Measurements from ENCODE around the gene HEMGN.

HEMGN gene

DNA sequence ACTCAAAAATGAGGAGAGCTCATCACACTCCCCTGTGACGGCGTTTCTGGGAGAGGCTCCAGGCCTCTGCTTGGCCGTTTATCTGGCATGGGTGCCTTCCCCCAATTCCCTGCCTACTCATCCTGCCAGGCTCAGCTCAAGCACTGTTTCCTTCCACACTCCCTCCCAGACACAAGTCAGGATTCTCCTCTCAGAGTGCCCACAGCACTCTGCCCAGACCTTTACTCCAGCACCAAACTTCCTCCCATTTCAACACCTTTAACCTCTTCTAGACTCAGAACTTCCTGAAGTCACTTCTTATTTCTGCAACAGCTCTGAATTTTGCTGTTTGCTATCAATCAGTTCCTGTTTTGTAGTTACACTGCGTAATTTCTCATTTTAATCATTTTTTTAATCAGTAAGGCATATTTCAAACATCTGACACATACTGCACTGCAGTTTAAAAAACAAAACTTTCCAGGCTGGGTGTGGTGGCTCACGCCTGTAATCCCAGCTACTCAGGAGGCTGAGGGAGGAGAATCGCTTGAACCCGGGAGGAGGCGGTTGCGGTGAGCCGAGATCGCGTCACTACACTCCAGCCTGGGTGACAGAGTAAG, 31.6 kb downstream of the HEMGN start:
- Histone ChIP-seq H2BK15ac (ENCODE audit: low read length) (no peak overlapping the region), H3K4ac (ENCODE audit: low read length) (no peak overlapping the region), H3K27me3 (ENCODE audit: control insufficient read depth in 3 of 3, insufficient read depth in 3 of 3, low read depth in 1 of 3, low read length in 3 of 3) (no peaks in the 10 kb centered on the region), H3K9me3 (replicated peaks in 1 of 2; ENCODE audit: control insufficient read depth in 2 of 2, insufficient read depth in 1 of 2, low read depth in 1 of 2, low read length in 2 of 2) (no peaks in the 10 kb centered on the region), H3K27ac (replicated peaks; ENCODE audit: low read length) (no peak overlapping the region), H3K23ac (ENCODE audit: low read depth, low read length, poor library complexity) (no peak overlapping the region), H3K9ac (ENCODE audit: low read depth, low read length, poor library complexity) (no peak overlapping the region), H3K4me3 (ENCODE audit: low read length in 2 of 2) (no peak overlapping the region), H3K36me3 (replicated peaks in 1 of 2; ENCODE audit: control insufficient read depth in 2 of 2, insufficient read depth in 2 of 2, low read length in 2 of 2) (peaks cover 10 to 29% of the 10 kb centered on the region in 2 donors), H3K14ac (ENCODE audit: low read length) (no peak overlapping the region), H4K91ac (ENCODE audit: low read depth, low read length, poor library complexity) (no peak overlapping the region), H4K8ac (ENCODE audit: low read depth, low read length) (no peak overlapping the region), H3K18ac (ENCODE audit: low read length) (no peak overlapping the region), H2BK120ac (ENCODE audit: low read depth, low read length) (no peak overlapping the region), H3K79me1 (ENCODE audit: low read depth, low read length) (no peaks in the 10 kb centered on the region), H2AFZ (ENCODE audit: low read length) (no peak overlapping the region), H2AK5ac (ENCODE audit: low read depth, low read length) (no peak overlapping the region), H3K4me2 (ENCODE audit: insufficient read depth, low read length, poor library complexity, severe bottlenecking) (no peak overlapping the region), H2BK5ac (ENCODE audit: low read length) (no peak overlapping the region), H3K4me1 (ENCODE audit: control insufficient read depth in 2 of 2, insufficient read depth in 1 of 2, low read depth in 1 of 2, low read length in 2 of 2) (no peaks in the 10 kb centered on the region), H2BK12ac (ENCODE audit: low read length) (no peak overlapping the region)
- DNase-seq (ENCODE audit: low spot score) = no peak
- no CpG with 5 or more reads among the region's 12 CpGs for WGBS, 2 donors (ENCODE audit: extremely low coverage in 2 of 2, insufficient read length in 2 of 2, insufficient replicate concordance in 1 of 2)

GRCh38 chr9:97905228-97905627, 32.7 kb downstream of the HEMGN start:
- no peak overlapping the region for H2BK5ac ChIP-seq (ENCODE audit: low read length)

GRCh38 chr9:97904725-97905124, 33.2 kb downstream of the HEMGN start:
- WGBS, 2 donors (ENCODE audit: extremely low coverage in 2 of 2, insufficient read length in 2 of 2, insufficient replicate concordance in 1 of 2) = no CpG with 5 or more reads among the region's 9 CpGs

More at GRCh38 chr9:97905228-97905627, 32.7 kb downstream of the HEMGN start:
- no peak overlapping the region for H2BK12ac ChIP-seq (ENCODE audit: low read length)
- H2BK120ac ChIP-seq (ENCODE audit: low read depth, low read length) = no peak overlapping the region
- no peak overlapping the region for H4K8ac ChIP-seq (ENCODE audit: low read depth, low read length)
- no peaks in the 10 kb centered on the region for H3K79me1 ChIP-seq (ENCODE audit: low read depth, low read length)
- no peak overlapping the region for H2AK5ac ChIP-seq (ENCODE audit: low read depth, low read length)
- H2BK15ac ChIP-seq (ENCODE audit: low read length) = no peak overlapping the region
- no CpG with 5 or more reads among the region's 2 CpGs for WGBS, 2 donors (ENCODE audit: extremely low coverage in 2 of 2, insufficient read length in 2 of 2, insufficient replicate concordance in 1 of 2)
- H3K9me3 ChIP-seq (replicated peaks in 1 of 2; ENCODE audit: control insufficient read depth in 2 of 2, insufficient read depth in 1 of 2, low read depth in 1 of 2, low read length in 2 of 2) = no peaks in the 10 kb centered on the region
- no peak overlapping the region for H3K4me2 ChIP-seq (ENCODE audit: insufficient read depth, low read length, poor library complexity, severe bottlenecking)
- H3K4ac ChIP-seq (ENCODE audit: low read length) = no peak overlapping the region
- H3K4me3 ChIP-seq (ENCODE audit: low read length in 2 of 2) = no peak overlapping the region
- H3K4me1 ChIP-seq (ENCODE audit: control insufficient read depth in 2 of 2, insufficient read depth in 1 of 2, low read depth in 1 of 2, low read length in 2 of 2) = no peaks in the 10 kb centered on the region
- H3K36me3 ChIP-seq (replicated peaks in 1 of 2; ENCODE audit: control insufficient read depth in 2 of 2, insufficient read depth in 2 of 2, low read length in 2 of 2) = peaks cover 7 to 19% of the 10 kb centered on the region in 2 donors
- no peak overlapping the region for H2AFZ ChIP-seq (ENCODE audit: low read length)
- H3K23ac ChIP-seq (ENCODE audit: low read depth, low read length, poor library complexity) = no peak overlapping the region
- H3K27ac ChIP-seq (replicated peaks; ENCODE audit: low read length) = no peak overlapping the region
- no peak overlapping the region for H3K14ac ChIP-seq (ENCODE audit: low read length)
- no peaks in the 10 kb centered on the region for H3K27me3 ChIP-seq (ENCODE audit: control insufficient read depth in 3 of 3, insufficient read depth in 3 of 3, low read depth in 1 of 3, low read length in 3 of 3)
- DNase-seq (ENCODE audit: low spot score) = no peak
- no peak overlapping the region for H3K18ac ChIP-seq (ENCODE audit: low read length)
- no peak overlapping the region for H3K9ac ChIP-seq (ENCODE audit: low read depth, low read length, poor library complexity)
- H4K91ac ChIP-seq (ENCODE audit: low read depth, low read length, poor library complexity) = no peak overlapping the region

DNA sequence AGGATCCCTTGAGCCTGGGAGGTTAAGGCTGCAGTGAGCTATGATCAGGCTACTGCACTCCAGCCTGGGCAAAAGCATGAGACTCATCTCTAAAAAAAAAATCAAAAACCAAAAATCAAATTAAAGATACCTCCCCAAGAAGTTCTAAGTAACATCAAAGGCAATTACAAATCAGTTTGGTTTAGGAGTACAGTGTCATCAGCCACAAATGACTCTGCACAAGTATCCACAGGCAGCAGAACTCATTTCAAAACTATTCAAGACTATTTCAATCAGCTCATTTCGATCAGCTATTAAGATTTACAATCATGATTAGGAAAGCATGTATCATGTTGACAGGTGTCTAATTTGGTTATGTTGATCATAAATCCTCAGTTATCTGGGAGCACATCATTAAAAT, 34.8 kb downstream of the HEMGN start:
- Histone ChIP-seq H3K4me2 (ENCODE audit: insufficient read depth, low read length, poor library complexity, severe bottlenecking) (no peak overlapping the region), H2BK12ac (ENCODE audit: low read length) (no peak overlapping the region), H2BK5ac (ENCODE audit: low read length) (no peak overlapping the region), H3K4me1 (ENCODE audit: control insufficient read depth in 2 of 2, insufficient read depth in 1 of 2, low read depth in 1 of 2, low read length in 2 of 2) (no peaks in the 10 kb centered on the region), H2AFZ (ENCODE audit: low read length) (no peak overlapping the region), H3K18ac (ENCODE audit: low read length) (no peak overlapping the region), H3K9me3 (replicated peaks in 1 of 2; ENCODE audit: control insufficient read depth in 2 of 2, insufficient read depth in 1 of 2, low read depth in 1 of 2, low read length in 2 of 2) (no peaks in the 10 kb centered on the region), H2AK5ac (ENCODE audit: low read depth, low read length) (no peak overlapping the region), H3K23ac (ENCODE audit: low read depth, low read length, poor library complexity) (no peak overlapping the region), H2BK15ac (ENCODE audit: low read length) (no peak overlapping the region), H2BK120ac (ENCODE audit: low read depth, low read length) (no peak overlapping the region), H3K4ac (ENCODE audit: low read length) (no peak overlapping the region), H3K27me3 (ENCODE audit: control insufficient read depth in 3 of 3, insufficient read depth in 3 of 3, low read depth in 1 of 3, low read length in 3 of 3) (no peaks in the 10 kb centered on the region), H4K8ac (ENCODE audit: low read depth, low read length) (no peak overlapping the region), H3K79me1 (ENCODE audit: low read depth, low read length) (no peaks in the 10 kb centered on the region), H3K9ac (ENCODE audit: low read depth, low read length, poor library complexity) (no peak overlapping the region), H4K91ac (ENCODE audit: low read depth, low read length, poor library complexity) (no peak overlapping the region), H3K36me3 (replicated peaks in 1 of 2; ENCODE audit: control insufficient read depth in 2 of 2, insufficient read depth in 2 of 2, low read length in 2 of 2) (peaks cover 4 to 8% of the 10 kb centered on the region in 2 donors), H3K27ac (replicated peaks; ENCODE audit: low read length) (no peak overlapping the region), H3K4me3 (ENCODE audit: low read length in 2 of 2) (no peak overlapping the region), H3K14ac (ENCODE audit: low read length) (no peak overlapping the region)
- DNase-seq (ENCODE audit: low spot score) = no peak
- no CpG with 5 or more reads among the region's 1 CpG for WGBS, 2 donors (ENCODE audit: extremely low coverage in 2 of 2, insufficient read length in 2 of 2, insufficient replicate concordance in 1 of 2)

More at GRCh38 chr9:97904725-97905124, 33.2 kb downstream of the HEMGN start:
- H4K8ac ChIP-seq (ENCODE audit: low read depth, low read length) = no peak overlapping the region
- no peak overlapping the region for H3K4ac ChIP-seq (ENCODE audit: low read length)
- no peak overlapping the region for H3K4me3 ChIP-seq (ENCODE audit: low read length in 2 of 2)
- no peak overlapping the region for H3K4me2 ChIP-seq (ENCODE audit: insufficient read depth, low read length, poor library complexity, severe bottlenecking)
- H3K79me1 ChIP-seq (ENCODE audit: low read depth, low read length) = no peaks in the 10 kb centered on the region
- no peak overlapping the region for H3K18ac ChIP-seq (ENCODE audit: low read length)
- H3K27me3 ChIP-seq (ENCODE audit: control insufficient read depth in 3 of 3, insufficient read depth in 3 of 3, low read depth in 1 of 3, low read length in 3 of 3) = no peaks in the 10 kb centered on the region
- H3K36me3 ChIP-seq (replicated peaks in 1 of 2; ENCODE audit: control insufficient read depth in 2 of 2, insufficient read depth in 2 of 2, low read length in 2 of 2) = peaks cover 4 to 14% of the 10 kb centered on the region in 2 donors
- no peak overlapping the region for H2BK5ac ChIP-seq (ENCODE audit: low read length)
- H3K4me1 ChIP-seq (ENCODE audit: control insufficient read depth in 2 of 2, insufficient read depth in 1 of 2, low read depth in 1 of 2, low read length in 2 of 2) = no peaks in the 10 kb centered on the region
- no peak overlapping the region for H4K91ac ChIP-seq (ENCODE audit: low read depth, low read length, poor library complexity)
- H3K14ac ChIP-seq (ENCODE audit: low read length) = no peak overlapping the region
- no peak overlapping the region for H2BK15ac ChIP-seq (ENCODE audit: low read length)
- no peak overlapping the region for H3K9ac ChIP-seq (ENCODE audit: low read depth, low read length, poor library complexity)
- H2BK120ac ChIP-seq (ENCODE audit: low read depth, low read length) = no peak overlapping the region
- no peak for DNase-seq (ENCODE audit: low spot score)
- no peak overlapping the region for H2AFZ ChIP-seq (ENCODE audit: low read length)
- H2BK12ac ChIP-seq (ENCODE audit: low read length) = no peak overlapping the region
- H3K23ac ChIP-seq (ENCODE audit: low read depth, low read length, poor library complexity) = no peak overlapping the region
- no peak overlapping the region for H3K27ac ChIP-seq (replicated peaks; ENCODE audit: low read length)
- no peaks in the 10 kb centered on the region for H3K9me3 ChIP-seq (replicated peaks in 1 of 2; ENCODE audit: control insufficient read depth in 2 of 2, insufficient read depth in 1 of 2, low read depth in 1 of 2, low read length in 2 of 2)
- no peak overlapping the region for H2AK5ac ChIP-seq (ENCODE audit: low read depth, low read length)
